Measurements from ENCODE around the gene PLEKHN1.
"Not testable (repeated sequence)": the region's sequence is repeated elsewhere in the genome, so short reads cannot be mapped to it uniquely, and the experiment has no call there.

The PLEKHN1 gene

GRCh38 chr1:944341-945325, 21.6 kb upstream of the PLEKHN1 start:
- Mint-ChIP-seq H3K36me3 (peaks cover 31% of the 10 kb centered on the region), H3K4me3 (no peak overlapping the region)
- DNase-seq (ENCODE audit: low spot score in 2 of 2), result no peak

GRCh38 chr1:945688-946556, 20.4 kb upstream of the PLEKHN1 start:
- Mint-ChIP-seq H3K4me1 (peaks cover 6% of the 10 kb centered on the region), H3K36me3 (peaks cover 37% of the 10 kb centered on the region), H3K9me3 (no peaks in the 10 kb centered on the region), H3K27ac (no peak overlapping the region), H3K4me3 (no peak overlapping the region)
- DNase-seq (ENCODE audit: low spot score in 2 of 2) (no peak), ATAC-seq (no peak)

More at GRCh38 chr1:944341-945325, 21.6 kb upstream of the PLEKHN1 start:
- ATAC-seq, result no peak
- no peak overlapping the region for H3K27ac Mint-ChIP-seq
- H3K9me3 Mint-ChIP-seq, result no peaks in the 10 kb centered on the region
- H3K4me1 Mint-ChIP-seq, result peaks cover 8% of the 10 kb centered on the region

- H3K4me1 Mint-ChIP-seq; H3K4me3 Mint-ChIP-seq; ATAC-seq; DNase-seq (ENCODE audit: low spot score in 2 of 2); H3K27ac Mint-ChIP-seq; H3K9me3 Mint-ChIP-seq: not testable (repeated sequence)
- peaks cover 43% of the 10 kb centered on the region for H3K36me3 Mint-ChIP-seq
Measured at GRCh38 chr1:946811-947210, 19.5 kb upstream of the PLEKHN1 start.

- no peak overlapping the region for H3K4me3 Mint-ChIP-seq
- DNase-seq (ENCODE audit: low spot score in 2 of 2), result no peak
- peaks cover 6% of the 10 kb centered on the region for H3K4me1 Mint-ChIP-seq
- H3K36me3 Mint-ChIP-seq, result peaks cover 47% of the 10 kb centered on the region
- ATAC-seq, result no peak
- no peak overlapping the region for H3K27ac Mint-ChIP-seq
- H3K9me3 Mint-ChIP-seq, result no peaks in the 10 kb centered on the region
Measured at GRCh38 chr1:947958-948357, 18.3 kb upstream of the PLEKHN1 start.

GRCh38 chr1:950268-950667, 16.0 kb upstream of the PLEKHN1 start:
- DNase-seq (ENCODE audit: low spot score in 2 of 2), result no peak
- H3K4me1 Mint-ChIP-seq, result peaks cover 11% of the 10 kb centered on the region
- H3K9me3 Mint-ChIP-seq, result no peaks in the 10 kb centered on the region
- no peak overlapping the region for H3K27ac Mint-ChIP-seq
- no peak overlapping the region for H3K4me3 Mint-ChIP-seq
- H3K36me3 Mint-ChIP-seq, result peaks cover 58% of the 10 kb centered on the region
- no peak for ATAC-seq

- no peak for ATAC-seq
- H3K4me3 Mint-ChIP-seq, result no peak overlapping the region
- H3K4me1 Mint-ChIP-seq, result peaks cover 14% of the 10 kb centered on the region
- no peak overlapping the region for H3K27ac Mint-ChIP-seq
- no peaks in the 10 kb centered on the region for H3K9me3 Mint-ChIP-seq
- H3K36me3 Mint-ChIP-seq, result peaks cover 59% of the 10 kb centered on the region
- DNase-seq (ENCODE audit: low spot score in 2 of 2), result no peak
Measured at GRCh38 chr1:950881-951280, 15.4 kb upstream of the PLEKHN1 start.

GRCh38 chr1:951364-951763, 14.9 kb upstream of the PLEKHN1 start:
- DNase-seq (ENCODE audit: low spot score in 2 of 2) (no peak), ATAC-seq (no peak)
- Mint-ChIP-seq H3K9me3 (no peaks in the 10 kb centered on the region), H3K36me3 (peaks cover 60% of the 10 kb centered on the region), H3K27ac (no peak overlapping the region), H3K4me1 (peaks cover 14% of the 10 kb centered on the region), H3K4me3 (no peak overlapping the region)

GRCh38 chr1:952201-952600, 14.1 kb upstream of the PLEKHN1 start:
- H3K36me3 Mint-ChIP-seq, result peaks cover 66% of the 10 kb centered on the region
- H3K4me3 Mint-ChIP-seq, result no peak overlapping the region
- H3K4me1 Mint-ChIP-seq, result peaks cover 20% of the 10 kb centered on the region
- H3K27ac Mint-ChIP-seq, result no peak overlapping the region
- DNase-seq (ENCODE audit: low spot score in 2 of 2) (no peak), ATAC-seq (no peak)
- H3K9me3 Mint-ChIP-seq, result no peaks in the 10 kb centered on the region

- Mint-ChIP-seq H3K9me3 (no peaks in the 10 kb centered on the region), H3K36me3 (peaks cover 64% of the 10 kb centered on the region), H3K27ac (no peak overlapping the region), H3K4me1 (peaks cover 24% of the 10 kb centered on the region), H3K4me3 (no peak overlapping the region)
- ATAC-seq (no peak), DNase-seq (ENCODE audit: low spot score in 2 of 2) (no peak)
Measured at GRCh38 chr1:952603-953002, 13.7 kb upstream of the PLEKHN1 start.

- Mint-ChIP-seq H3K27ac (peak overlapping the region; percentile 34), H3K4me3 (no peak overlapping the region), H3K9me3 (no peaks in the 10 kb centered on the region), H3K4me1 (peaks cover 35% of the 10 kb centered on the region), H3K36me3 (peaks cover 73% of the 10 kb centered on the region)
- no peak for DNase-seq (ENCODE audit: low spot score in 2 of 2)
- no peak for ATAC-seq
Measured at GRCh38 chr1:953524-954320, 12.6 kb upstream of the PLEKHN1 start.

GRCh38 chr1:954927-955326, 11.4 kb upstream of the PLEKHN1 start:
- Mint-ChIP-seq H3K36me3 (peaks cover 65% of the 10 kb centered on the region), H3K9me3 (no peaks in the 10 kb centered on the region), H3K4me1 (peaks cover 35% of the 10 kb centered on the region), H3K4me3 (no peak overlapping the region), H3K27ac (no peak overlapping the region)
- ATAC-seq, result no peak
- DNase-seq (ENCODE audit: low spot score in 2 of 2), result no peak

GRCh38 chr1:955474-955873, 10.8 kb upstream of the PLEKHN1 start:
- Mint-ChIP-seq H3K27ac (no peak overlapping the region), H3K4me3 (no peak overlapping the region), H3K36me3 (peaks cover 62% of the 10 kb centered on the region), H3K9me3 (no peaks in the 10 kb centered on the region), H3K4me1 (peaks cover 35% of the 10 kb centered on the region)
- ATAC-seq, result no peak
- DNase-seq (ENCODE audit: low spot score in 2 of 2), result no peak

- Mint-ChIP-seq H3K4me1 (peaks cover 31% of the 10 kb centered on the region), H3K27ac (no peak overlapping the region), H3K36me3 (peaks cover 58% of the 10 kb centered on the region), H3K9me3 (no peaks in the 10 kb centered on the region), H3K4me3 (peak overlapping the region; percentile 84)
- no peak for DNase-seq (ENCODE audit: low spot score in 2 of 2)
- no peak for ATAC-seq
Measured at GRCh38 chr1:956636-957035, 9.6 kb upstream of the PLEKHN1 start.

GRCh38 chr1:958823-959730, 7.2 kb upstream of the PLEKHN1 start, which contains the start of gene NOC2L:
Gene NOC2L, minus strand, starts transcription at chr1:959256. Its CDS starts 16 bp downstream, at chr1:959240.
- ATAC-seq (peak; percentile 88), DNase-seq (ENCODE audit: low spot score in 2 of 2) (peak; percentile 95 to 96)
- H3K9me3 Mint-ChIP-seq, result no peaks in the 10 kb centered on the region
- peaks cover 46% of the 10 kb centered on the region for H3K36me3 Mint-ChIP-seq
- H3K4me1 Mint-ChIP-seq, result peaks cover 30% of the 10 kb centered on the region
- H3K27ac Mint-ChIP-seq, result peak within 1 kb of the TSS; percentile 66
- H3K4me3 Mint-ChIP-seq, result peak within 1 kb of the TSS; percentile 84
